GM18870 (cell line): ENCODE data around the gene XKR7.
A peak's percentile ranks its signal among the peaks of the same experiment; 100 is the strongest.

Experiments used
- ATAC-seq: cut with Tn5 transposase; IDR thresholded peaks from one replicate; pipeline ENCODE4 v1.9.1; 2021; ENCODE audit warnings: moderate library complexity; ENCODE audit not compliant: unreplicated experiment

The XKR7 gene

DNA sequence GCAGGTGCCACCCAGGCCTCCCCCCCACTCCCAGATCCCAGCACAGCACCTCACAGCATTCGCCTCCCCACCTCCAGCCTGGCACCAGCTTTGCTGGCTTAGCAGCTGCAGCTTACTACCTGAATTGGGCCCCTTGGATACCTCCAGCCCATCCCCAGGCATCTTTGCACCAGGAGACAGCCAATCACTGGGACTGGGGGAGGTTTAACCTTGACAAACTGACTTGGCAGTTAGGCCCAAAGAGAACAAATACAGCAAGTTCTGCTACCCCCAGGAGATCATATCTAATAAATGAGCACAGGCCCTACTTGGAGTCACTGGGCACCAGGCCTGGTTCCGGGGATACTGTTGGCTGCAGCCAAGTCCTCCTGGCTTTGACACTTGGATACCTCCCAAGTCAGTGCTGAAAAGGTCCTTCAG, 24.9 kb upstream of the XKR7 start:
- ATAC-seq, result no peak

DNA sequence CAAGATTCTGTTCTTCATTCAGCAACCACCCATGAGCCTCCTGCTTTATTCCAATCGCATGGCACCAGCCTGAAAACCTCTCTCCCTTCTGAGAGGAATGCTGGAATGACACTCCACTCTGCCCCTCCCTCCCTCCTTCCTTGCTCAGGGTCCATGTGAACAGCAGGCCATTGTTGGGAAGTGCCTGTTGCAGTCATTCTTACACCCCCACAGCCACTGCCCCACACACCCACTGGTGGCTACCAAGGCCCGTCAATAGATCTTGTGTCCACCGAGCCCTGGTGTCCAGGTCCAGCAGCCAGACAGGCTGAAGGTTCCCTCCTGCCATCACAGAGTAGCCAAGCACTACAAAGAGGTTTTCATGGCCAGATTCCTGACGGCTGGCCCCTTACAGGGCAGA, 22.6 kb upstream of the XKR7 start:
- ATAC-seq, result no peak

DNA sequence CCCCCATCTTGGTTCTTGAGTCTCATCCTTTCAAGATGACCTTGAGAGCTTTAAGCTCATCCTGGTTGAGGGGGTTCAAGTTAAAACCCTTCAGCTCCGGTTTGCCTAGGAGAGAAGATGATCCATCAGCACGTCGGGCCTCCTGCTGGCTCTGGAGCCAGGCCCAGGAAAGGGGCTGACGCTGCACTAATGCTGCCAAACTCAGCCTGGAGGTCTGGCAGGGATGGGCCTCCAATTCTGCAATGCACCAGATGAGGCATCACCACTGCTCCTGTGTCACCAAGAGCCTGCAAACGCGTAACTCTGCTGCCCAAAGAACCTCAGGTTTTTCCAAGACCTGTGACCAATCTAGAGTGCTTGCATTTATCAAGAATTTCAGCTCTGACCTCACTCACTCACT, 22.2 kb upstream of the XKR7 start:
- ATAC-seq, result no peak

DNA sequence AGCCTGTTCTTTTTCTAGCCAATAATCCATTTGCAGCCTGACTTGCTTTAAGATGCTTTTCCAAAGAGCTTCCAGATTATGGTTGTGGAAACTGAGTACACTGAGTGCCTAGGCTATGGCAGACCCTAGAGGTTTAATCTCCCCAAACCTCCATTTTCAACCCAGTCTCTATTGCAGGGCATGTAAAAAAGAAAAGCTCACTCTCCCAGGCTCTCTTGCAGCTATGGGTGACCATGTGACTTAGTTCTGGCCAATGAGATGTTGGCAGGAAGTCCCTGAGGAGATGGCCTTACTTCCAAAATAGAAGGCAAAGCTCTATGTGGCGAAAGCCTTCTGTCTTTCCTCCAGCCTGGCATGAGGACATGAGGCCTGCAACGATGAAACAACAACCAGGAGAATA, 19.9 kb upstream of the XKR7 start:
- no peak for ATAC-seq

DNA sequence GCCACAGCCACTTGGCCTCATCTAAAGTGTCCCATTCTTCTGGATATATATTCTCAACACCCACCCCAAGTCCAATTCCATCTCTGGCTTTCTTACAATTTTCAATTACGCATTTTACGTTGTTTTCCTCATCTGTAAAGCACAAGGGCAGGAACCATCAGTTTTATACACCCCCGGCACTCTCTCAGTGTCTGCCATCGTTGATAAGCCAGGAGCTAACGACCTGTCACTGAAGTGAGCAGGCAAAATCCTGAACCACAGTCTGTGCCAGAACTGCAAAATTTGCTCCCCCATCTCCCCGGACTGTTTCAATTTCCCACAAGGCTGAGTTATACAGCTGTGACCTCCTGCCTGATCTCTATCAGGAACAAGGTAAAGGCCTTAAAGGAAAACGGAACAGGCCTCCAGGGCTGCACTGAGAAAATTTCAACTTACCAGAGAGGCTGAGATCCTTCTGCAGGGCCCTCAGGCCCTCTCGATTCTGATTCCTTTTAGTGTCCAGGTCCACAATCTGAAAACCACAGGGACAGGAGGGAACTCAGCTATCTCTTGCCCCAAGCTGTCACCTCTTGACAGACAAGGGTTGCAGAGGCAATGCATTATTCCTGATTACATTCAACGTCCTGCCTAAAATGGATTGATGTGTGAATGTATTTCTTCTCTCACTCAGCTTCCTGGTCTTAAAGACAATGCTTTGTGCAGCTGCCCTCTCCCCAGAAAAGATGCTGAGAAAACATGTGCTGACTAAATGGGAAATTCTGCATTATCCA, 17.9 kb upstream of the XKR7 start:
- ATAC-seq, result no peak

DNA sequence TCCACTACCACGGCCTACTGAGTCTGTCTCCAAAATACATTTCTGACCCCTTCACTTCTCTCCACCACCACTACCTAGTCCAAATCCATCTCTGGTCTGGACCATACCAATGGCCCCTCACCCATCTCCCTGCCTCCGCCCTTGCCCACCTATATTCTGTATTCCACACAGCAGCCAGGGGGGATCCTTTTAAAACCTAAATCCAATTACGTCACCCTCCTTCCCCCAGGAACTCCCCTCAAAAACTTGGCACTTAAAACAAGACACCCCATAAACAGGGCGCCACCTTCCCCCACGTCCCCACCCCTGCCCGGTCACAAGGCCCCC, 16.8 kb upstream of the XKR7 start:
- no peak for ATAC-seq

DNA sequence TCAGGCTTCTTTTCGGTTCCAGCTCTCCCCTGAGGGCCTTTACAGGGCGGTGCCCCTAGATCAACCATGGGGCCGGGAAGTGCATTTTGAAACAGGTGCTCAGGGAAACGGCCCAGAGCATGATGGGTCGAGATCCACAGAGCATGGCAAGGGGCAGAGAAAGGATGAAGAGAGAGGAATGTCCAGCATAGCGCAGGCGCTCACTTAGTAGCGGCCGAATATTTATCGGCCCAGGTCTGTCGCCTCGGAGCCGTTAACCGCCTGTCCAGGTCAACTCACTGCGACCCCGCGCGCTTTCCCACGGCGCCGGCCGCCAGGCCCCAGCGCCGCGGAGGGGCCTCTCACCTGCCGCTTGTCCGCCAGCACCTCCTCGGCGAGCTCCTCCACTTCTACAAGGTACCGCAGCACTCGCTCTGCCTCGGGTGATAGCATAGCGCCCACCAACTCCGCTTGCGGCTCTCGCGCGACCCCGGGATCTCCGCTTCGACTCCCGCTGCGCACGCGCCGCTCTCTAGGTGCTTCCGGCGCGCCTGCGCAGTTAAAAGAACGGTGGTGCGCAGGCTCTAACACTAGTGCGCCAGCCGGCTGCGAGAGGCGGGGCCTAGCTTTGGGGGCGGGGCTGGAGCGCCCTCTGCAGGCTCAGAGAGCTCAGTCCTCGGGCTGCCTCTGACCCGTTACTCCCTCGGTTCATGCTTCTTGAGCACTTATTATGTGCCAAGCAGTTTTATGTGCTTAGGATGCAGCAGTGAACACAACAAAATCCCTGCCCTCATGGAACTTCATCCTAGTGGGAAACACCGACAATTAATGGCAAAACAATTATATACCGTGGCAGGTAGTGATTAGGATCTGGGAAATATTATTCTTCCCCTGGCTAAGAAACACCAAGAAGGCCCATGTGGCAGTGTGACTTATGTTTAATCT, 16.2 kb upstream of the XKR7 start, which contains the start of gene PDRG1:
Gene PDRG1 (minus strand): TSS at position 517 of the 924 bp plus-strand sequence. CDS start 85 bp downstream, at position 432.
- peak; percentile 84 for ATAC-seq

DNA sequence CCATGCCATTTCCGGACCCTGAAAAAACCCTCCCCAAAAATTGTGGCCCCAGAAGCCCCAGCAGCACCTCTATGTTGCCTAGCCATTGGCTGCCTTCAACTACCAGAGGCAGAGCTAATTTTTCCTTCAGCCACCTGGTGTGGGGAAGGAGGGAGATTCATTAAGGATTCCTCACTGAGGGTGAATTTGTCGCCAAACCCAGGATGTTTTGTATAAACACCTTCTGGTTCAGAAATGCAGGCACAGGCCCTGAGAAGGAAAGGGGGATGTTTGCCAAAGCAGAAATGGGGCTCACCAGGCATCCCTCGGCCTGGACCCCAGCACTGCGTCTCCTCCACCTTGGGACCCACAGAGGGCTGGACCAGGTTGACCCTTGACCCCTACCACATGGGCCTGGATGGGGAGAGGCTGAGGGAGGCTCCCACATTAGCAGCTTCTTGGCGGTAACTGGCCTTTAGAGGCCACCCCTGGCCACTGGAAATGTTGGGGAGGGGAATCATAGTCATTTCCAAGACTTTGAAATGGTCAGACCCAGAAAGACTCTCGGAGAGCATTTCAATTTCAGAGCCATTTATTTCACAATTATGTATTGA, 14.3 kb upstream of the XKR7 start:
- ATAC-seq, result no peak

DNA sequence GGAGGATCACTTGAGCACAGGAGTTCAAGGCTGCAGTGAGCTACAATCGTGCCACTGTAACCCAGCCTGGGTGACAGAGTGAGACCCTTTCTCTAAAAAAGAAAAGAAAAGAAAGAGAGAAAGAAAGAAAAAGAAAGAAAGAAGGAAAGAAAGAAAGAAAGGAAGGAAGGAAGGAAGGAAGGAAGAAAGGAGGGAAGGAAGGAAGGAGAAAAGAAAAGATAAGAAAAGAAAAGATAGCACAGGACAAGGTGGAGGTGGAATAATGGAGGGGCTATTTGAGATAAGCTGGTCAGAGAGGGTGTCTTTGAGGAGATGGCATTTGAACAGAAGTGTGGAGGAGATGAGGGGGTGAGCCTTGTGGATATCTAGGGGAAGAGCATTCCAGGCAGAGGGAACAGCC, 13.5 kb upstream of the XKR7 start:
- no peak for ATAC-seq

DNA sequence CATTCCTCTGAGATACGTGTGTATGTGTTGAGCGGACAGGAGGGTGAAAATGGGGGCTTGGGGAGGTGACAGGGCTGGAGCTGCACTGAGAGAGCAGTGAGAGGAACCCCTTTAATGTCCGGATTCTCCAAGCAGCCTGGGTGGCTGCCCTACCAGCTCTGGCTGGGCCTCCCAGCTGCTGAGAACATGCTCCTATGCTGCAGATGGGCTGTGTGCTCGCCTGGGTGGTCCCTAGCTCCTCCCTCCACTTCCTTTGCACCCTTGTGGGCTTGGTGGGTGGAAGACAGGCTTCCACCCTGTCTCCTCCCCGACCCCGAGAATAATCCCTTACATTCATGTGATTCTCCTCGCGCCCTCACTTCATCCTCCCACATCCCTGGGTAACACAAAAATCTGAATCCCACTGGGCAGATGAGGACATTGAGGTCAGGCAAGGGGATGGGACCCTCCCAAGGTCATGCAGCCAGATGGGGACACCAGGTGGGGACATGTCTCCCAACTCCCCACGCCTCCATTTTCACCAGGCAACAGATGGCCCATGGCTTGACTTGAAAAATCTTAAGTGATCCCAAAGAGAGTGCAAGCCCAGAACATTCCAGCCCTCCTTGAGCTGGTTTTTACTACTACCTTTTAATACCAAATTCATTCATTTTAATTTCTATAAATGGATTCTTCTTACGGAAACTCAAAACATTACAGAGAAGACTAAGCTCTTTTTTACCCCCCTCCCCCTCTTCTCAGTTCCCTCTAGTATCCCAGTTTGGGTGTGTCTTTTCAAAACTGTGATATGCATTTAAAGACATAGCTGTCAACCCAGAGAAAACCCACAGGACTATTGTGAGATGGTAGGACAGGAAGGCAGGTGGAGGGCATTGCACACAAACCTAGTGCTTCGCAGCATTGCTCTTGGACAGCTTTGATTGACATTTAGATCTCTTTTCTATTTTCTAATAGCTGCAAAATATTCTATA, 11.1 kb upstream of the XKR7 start:
- no peak for ATAC-seq

DNA sequence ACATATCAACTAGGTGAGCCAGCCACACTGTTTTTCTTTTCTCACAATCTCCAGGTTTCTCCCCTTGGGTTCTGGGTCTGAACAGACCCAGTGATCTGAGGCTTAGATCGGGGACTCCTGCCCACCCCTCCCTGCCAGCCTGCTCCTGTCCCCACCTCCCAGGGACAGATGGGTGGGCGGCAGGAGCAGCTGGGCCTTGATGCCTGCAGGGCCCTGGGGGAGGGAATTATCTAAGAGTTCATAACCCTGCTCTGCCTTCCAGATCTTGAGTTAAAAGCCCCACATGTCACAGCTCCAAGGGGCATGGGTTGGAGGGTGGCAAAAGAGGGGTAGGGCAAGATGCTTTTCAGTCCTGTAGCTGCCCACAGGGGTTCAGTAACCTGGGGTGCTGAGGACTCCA, 5.2 kb upstream of the XKR7 start:
- no peak for ATAC-seq

DNA sequence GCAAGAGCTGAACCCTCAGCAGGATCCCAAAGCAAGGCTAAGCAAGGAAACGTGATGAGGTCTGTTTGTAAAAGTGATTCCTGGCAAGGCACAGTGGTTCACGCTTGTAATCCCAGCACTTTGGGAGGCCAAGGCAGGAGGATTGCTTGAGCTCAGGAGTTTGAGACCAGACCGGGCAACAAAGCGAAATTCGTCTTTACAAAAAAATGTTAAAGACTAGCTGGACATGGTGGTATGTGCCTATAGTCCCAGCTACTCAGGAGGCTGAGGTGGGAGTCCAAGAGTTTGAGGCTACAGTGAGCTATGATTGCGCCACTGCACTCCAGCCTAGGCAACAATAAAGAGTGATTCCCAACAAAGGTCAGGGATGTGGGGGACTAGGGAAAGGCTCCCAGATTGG, 4.1 kb upstream of the XKR7 start:
- no peak for ATAC-seq

DNA sequence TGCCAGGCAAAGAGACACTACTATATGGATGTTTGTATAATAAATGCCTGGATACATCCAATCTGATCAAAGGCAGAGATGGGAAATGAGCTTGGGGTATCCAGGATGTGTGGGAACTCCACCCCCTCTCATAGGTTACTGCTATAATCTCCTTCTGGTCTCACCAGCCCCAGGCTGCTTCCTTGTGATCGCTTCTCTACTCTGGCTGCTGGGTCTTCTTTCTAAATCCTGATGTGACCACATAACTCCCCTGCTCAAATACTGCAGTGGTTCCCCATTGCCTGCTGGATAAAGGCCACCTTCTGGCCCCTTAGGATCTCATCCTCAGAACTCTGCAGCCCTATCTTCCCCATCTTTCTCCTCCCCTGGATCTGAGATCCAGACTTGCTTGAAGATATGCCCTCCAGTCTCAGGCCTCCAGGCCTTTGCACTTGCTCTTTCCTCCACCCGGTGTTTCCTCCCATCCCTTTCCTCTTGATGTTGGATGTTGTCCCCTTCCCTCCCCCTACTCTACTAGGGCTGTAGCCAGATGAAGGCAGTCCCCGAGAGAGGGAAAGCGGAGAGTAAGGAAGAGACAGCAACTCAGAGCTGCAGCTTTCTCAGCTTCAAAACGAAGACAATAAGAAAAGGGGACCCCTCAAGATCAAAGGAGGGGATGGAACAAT, 828 bp upstream of the XKR7 start:
- no peak for ATAC-seq

DNA sequence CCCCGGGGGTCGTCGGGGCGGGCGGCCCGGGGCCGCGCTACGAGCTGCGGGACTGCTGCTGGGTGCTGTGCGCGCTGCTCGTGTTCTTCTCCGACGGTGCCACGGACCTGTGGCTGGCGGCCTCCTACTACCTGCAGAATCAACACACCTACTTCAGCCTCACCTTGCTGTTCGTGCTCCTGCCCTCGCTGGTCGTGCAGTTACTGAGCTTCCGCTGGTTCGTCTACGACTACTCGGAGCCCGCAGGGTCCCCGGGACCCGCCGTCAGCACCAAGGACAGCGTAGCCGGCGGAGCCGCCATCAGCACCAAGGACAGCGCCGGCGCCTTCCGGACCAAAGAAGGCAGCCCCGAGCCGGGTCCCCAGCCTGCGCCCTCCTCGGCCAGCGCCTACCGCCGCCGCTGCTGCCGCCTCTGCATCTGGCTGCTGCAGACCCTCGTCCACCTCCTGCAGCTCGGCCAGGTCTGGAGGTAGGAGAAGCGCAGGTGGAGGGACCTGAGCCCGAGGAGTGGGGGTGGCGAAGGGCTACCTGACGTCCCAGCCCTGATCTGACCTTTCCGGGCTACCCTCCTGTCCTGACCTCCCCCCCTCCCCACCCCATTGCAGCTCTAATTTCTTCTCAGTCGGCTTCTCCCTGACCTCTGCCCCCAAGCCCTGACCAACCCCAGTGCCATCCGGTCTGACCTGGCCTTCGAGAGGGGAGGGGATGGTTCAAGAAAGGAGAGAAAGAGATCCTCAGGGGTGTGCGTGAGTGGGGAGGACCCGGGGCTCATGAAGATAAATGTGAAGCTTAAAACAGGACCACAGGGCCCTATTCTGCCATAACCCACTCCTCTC, 558 bp downstream of the XKR7 start:
- ATAC-seq, result no peak

DNA sequence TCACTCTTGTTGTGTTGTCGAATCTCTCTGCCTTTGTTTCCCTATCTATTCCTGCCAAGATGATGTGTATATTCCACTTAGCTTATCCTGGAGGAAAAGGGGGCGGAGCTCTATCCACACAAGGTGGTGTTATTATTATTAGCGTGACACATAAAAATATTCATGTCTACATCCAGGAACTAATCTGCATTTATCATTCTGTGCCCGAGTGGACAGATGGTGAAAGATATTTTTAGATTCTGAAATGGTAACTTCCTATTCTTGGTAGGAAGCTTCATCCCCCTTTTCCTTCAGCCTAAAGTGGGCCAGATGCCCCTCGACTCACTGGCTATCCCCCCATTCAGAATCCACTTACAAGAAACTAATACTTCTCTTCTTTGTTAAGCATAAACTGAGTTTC, 2.0 kb downstream of the XKR7 start:
- ATAC-seq, result no peak

DNA sequence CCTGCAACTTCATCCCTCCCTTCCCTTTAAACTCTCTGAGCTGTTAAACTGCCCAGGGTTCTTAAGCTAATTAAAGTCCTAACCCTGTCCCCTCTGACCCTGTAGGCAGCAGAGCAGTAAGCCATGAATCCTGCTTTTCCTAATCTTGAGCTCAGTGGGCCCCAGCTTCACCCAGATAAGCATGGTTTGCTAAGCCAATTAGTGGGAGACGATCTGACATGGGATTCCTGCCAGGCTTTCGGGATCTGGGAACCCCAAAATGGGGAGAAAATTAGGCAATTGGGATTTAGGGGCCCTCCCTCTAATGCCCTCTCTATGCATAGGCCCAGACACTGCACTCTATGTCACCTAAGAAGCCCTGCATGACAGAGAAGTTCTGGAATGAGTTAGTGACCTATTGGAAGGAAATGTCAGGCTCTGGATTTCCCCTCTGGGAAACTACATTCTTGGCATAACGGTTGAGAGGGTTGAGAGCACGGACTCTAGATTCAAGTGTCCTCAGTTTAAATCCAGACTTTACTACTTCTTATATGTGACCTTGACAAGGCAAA, 4.6 kb downstream of the XKR7 start:
- ATAC-seq, result no peak

DNA sequence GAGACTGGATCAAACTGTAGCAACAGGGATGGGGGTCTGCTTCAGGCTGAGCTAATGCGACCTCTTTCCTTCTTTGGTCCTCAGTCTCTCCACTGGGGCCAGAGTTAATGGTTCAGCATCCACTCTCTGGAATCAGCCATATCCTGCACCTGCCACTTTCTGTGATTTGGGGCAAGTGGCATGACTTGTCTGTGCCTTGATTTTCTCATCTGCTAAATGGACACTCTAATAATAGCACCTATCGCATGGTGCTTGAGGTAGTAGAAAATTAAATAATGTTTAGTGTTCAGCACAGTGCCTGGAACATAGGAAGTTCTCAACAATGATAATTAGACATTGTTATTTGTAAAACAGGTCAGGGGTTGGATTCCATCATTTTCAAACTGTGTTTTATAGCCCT, 6.3 kb downstream of the XKR7 start:
- no peak for ATAC-seq

DNA sequence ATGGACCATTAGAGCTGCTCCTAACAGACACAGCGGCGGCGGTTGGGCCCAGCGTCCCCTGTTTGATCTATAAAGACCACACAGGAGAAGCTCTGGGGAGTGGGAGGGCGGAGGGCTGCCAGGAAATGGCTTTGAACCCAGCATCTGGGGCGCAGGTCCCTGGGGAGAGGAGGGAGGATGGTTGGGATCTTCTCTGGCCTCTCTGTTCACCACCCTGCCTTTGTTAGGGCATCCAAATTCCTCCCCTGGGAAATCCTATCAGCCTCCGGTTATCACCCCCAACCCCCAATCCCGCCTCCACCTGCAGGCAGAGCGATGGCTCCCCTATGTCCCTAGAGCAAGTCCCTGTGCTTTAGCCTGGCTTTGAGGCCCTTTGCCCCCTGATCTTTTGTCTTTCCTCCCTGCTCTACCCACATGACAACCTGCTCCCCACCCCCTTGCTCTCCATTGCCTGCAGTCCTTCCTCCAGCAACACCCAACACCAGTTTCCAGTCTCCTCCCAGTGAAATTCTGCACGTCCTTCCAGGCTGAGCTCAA, 7.1 kb downstream of the XKR7 start:
- ATAC-seq, result no peak

DNA sequence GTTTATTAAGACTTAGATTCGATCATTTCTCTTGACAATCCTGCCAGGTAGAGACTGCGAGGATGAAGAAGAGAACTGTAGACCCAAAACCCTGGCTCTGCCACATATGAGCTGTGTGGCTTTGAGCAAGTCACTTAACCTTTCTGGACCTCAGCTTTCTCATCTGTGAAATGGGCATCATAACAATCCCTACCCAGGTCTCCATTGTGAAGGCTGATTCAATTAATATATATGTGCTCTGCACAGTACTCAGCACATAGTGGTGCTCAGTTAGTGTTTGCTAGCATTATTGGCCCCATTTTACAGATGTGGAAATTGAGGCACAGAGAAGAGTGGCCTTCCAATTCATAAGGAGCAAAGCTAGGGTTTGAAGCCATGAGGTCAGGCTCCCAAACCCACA, 7.9 kb downstream of the XKR7 start:
- no peak for ATAC-seq
